ENCODE data around the gene CELSR2. TPM values are rescaled to one million over a fixed set of nuclear protein-coding genes. Genes with fewer than 3 reads are reported as not detected.

CELSR2 gene
- total and polyA plus RNA-seq, 9 donors: 1.2 to 8.6 (median 4.2) TPM

DNA sequence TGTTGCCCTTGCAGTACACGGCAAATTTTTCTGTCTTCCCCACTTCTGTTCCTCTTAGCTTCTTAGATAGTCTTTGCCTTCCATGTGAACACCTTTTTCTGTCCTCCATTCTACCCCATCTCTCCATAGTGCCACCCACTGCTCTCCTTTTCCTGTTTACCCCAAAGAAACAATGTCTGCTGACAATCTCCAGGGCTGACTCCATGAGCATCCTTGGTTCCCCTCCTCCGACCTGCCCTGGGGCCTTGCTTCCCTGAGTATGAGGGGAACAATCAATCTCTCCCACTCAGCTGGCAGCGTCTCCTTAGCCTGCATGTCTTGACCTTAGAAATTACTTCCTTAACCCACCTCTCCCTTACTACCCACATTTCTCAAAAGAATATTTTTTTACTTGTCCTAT lies 69.8 kb downstream of the CELSR2 start:
- no peak overlapping the region for H3K27ac ChIP-seq (ENCODE audit: low read length)
- H3K36me3 ChIP-seq (ENCODE audit: control insufficient read depth, insufficient read depth, low read length): peaks cover 71% of the 10 kb centered on the region
- H3K9me3 ChIP-seq (replicated peaks; ENCODE audit: control insufficient read depth, low read depth, low read length): no peaks in the 10 kb centered on the region
- no peak for DNase-seq
- H3K4me1 ChIP-seq (ENCODE audit: control insufficient read depth, insufficient read depth, low read length): no peaks in the 10 kb centered on the region
- 73% methylated on average over 3 of the region's 3 CpGs for WGBS (ENCODE audit: insufficient coverage)
- H3K27me3 ChIP-seq (ENCODE audit: control insufficient read depth, insufficient read depth, low read length): no peaks in the 10 kb centered on the region
- H3K4me3 ChIP-seq (ENCODE audit: low read length): no peak overlapping the region

DNA sequence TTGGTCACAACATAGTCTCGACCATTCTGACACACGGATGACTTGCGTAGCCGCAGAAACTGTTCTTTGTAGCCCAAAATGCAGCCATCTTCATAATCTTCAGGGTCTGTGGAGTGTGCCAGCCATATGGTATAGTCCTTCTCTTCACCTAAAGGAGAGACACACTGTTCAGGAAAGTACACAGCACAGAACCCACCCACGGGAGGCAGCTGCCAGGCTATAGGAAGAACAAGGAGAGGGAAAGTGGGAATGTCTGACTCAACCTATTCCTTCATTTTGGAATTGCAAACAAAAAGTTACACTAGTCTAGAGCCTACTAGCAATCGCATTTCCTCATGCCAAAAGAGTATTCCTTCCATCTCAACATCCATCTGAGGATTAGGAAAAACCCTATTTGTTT lies 73.6 kb downstream of the CELSR2 start:
- Histone ChIP-seq H3K27ac (ENCODE audit: low read length) (no peak overlapping the region), H3K4me3 (ENCODE audit: low read length) (no peak overlapping the region), H3K36me3 (ENCODE audit: control insufficient read depth, insufficient read depth, low read length) (peaks cover 57% of the 10 kb centered on the region), H3K4me1 (ENCODE audit: control insufficient read depth, insufficient read depth, low read length) (no peaks in the 10 kb centered on the region), H3K27me3 (ENCODE audit: control insufficient read depth, insufficient read depth, low read length) (no peaks in the 10 kb centered on the region), H3K9me3 (replicated peaks; ENCODE audit: control insufficient read depth, low read depth, low read length) (no peaks in the 10 kb centered on the region)
- DNase-seq: no peak
- 93% methylated on average over 3 of the region's 6 CpGs for WGBS (ENCODE audit: insufficient coverage)

Other genes with a start within 250 kb of the CELSR2 start
- 10.8 TPM for gene WDR47, start 207.4 kb upstream of the CELSR2 start, total RNA-seq
- gene WDR47, start 207.4 kb upstream of the CELSR2 start, polyA plus RNA-seq (ENCODE audit: insufficient read depth in 1 of 8, insufficient read length in 8 of 8, low replicate concordance in 1 of 8): 10 to 100 TPM in 4 of 8 donors, 1 to 10 TPM in 4; 8.4 to 12.2 (median 10.2) TPM
- gene TAF13, start 173.5 kb upstream of the CELSR2 start, total RNA-seq: 17.7 TPM
- gene TAF13, start 173.5 kb upstream of the CELSR2 start, polyA plus RNA-seq (ENCODE audit: insufficient read depth in 1 of 8, insufficient read length in 8 of 8, low replicate concordance in 1 of 8): 10 to 100 TPM; 38.1 to 54.4 (median 45.7) TPM
- 40.5 TPM for gene TMEM167B, start 158.8 kb upstream of the CELSR2 start, total RNA-seq
- gene TMEM167B, start 158.8 kb upstream of the CELSR2 start, polyA plus RNA-seq (ENCODE audit: insufficient read depth in 1 of 8, insufficient read length in 8 of 8, low replicate concordance in 1 of 8): 10 to 100 TPM; 25.6 to 46.8 (median 37.4) TPM
- 0.27 TPM for gene ELAPOR1, start 135.4 kb upstream of the CELSR2 start, total RNA-seq
- 1 to 10 TPM in 1 of 8 donors, under 1 TPM in 7; 0.17 to 4.2 (median 0.54) TPM for gene ELAPOR1, start 135.4 kb upstream of the CELSR2 start, polyA plus RNA-seq (ENCODE audit: insufficient read depth in 1 of 8, insufficient read length in 8 of 8, low replicate concordance in 1 of 8)
- 97.7 TPM for gene SARS1, start 35.6 kb upstream of the CELSR2 start, total RNA-seq
- gene SARS1, start 35.6 kb upstream of the CELSR2 start, polyA plus RNA-seq (ENCODE audit: insufficient read depth in 1 of 8, insufficient read length in 8 of 8, low replicate concordance in 1 of 8): 100 to 1,000 TPM in 1 of 8 donors, 10 to 100 TPM in 7; 80.4 to 104 (median 86.7) TPM
- gene PSRC1, start 33.6 kb downstream of the CELSR2 start, total RNA-seq: 11.4 TPM
- gene PSRC1, start 33.6 kb downstream of the CELSR2 start, polyA plus RNA-seq (ENCODE audit: insufficient read depth in 1 of 8, insufficient read length in 8 of 8, low replicate concordance in 1 of 8): 10 to 100 TPM; 12.6 to 19.1 (median 17.5) TPM
- 0.71 TPM for gene MYBPHL, start 57.5 kb downstream of the CELSR2 start, total RNA-seq
- gene MYBPHL, start 57.5 kb downstream of the CELSR2 start, polyA plus RNA-seq (ENCODE audit: insufficient read depth in 1 of 8, insufficient read length in 8 of 8, low replicate concordance in 1 of 8): 1 to 10 TPM in 1 of 8 donors, under 1 TPM in 7; 0.15 to 1.3 (median 0.61) TPM
- 11.6 TPM for gene SORT1, start 148.4 kb downstream of the CELSR2 start, total RNA-seq
- 10 to 100 TPM; 20.5 to 32.1 (median 25.6) TPM for gene SORT1, start 148.4 kb downstream of the CELSR2 start, polyA plus RNA-seq (ENCODE audit: insufficient read depth in 1 of 8, insufficient read length in 8 of 8, low replicate concordance in 1 of 8)
- 62.8 TPM for gene PSMA5, start 176.9 kb downstream of the CELSR2 start, total RNA-seq
- gene PSMA5, start 176.9 kb downstream of the CELSR2 start, polyA plus RNA-seq (ENCODE audit: insufficient read depth in 1 of 8, insufficient read length in 8 of 8, low replicate concordance in 1 of 8): 10 to 100 TPM; 66.1 to 95.9 (median 82.5) TPM
- 57.3 TPM for gene SYPL2, start 217.0 kb downstream of the CELSR2 start, total RNA-seq
- 100 to 1,000 TPM; 104 to 258 (median 199) TPM for gene SYPL2, start 217.0 kb downstream of the CELSR2 start, polyA plus RNA-seq (ENCODE audit: insufficient read depth in 1 of 8, insufficient read length in 8 of 8, low replicate concordance in 1 of 8)
- gene ATXN7L2, start 234.4 kb downstream of the CELSR2 start, total RNA-seq: 8.5 TPM
- gene ATXN7L2, start 234.4 kb downstream of the CELSR2 start, polyA plus RNA-seq (ENCODE audit: insufficient read depth in 1 of 8, insufficient read length in 8 of 8, low replicate concordance in 1 of 8): 10 to 100 TPM in 7 of 8 donors, 1 to 10 TPM in 1; 8.6 to 35.9 (median 22.6) TPM
- gene CYB561D1, start 244.6 kb downstream of the CELSR2 start, total RNA-seq: 3.9 TPM
- gene CYB561D1, start 244.6 kb downstream of the CELSR2 start, polyA plus RNA-seq (ENCODE audit: insufficient read depth in 1 of 8, insufficient read length in 8 of 8, low replicate concordance in 1 of 8): 10 to 100 TPM in 2 of 8 donors, 1 to 10 TPM in 6; 6.4 to 13.8 (median 9.2) TPM